Inferior parietal cortex (tissue), 1 donor: ENCODE data around the gene TRAPPC5.

ENCODE experiments used
- DNase-seq: peaks from one replicate; pipeline ENCODE4 v3.0.0-alpha.2; 2016; ENCODE audit errors: extremely low spot score

Gene TRAPPC5

GRCh38 chr19:7645656-7646425, 34.8 kb upstream of the TRAPPC5 start:
- no peak for DNase-seq

- DNase-seq: no peak
These were observed 34.3 kb upstream of the TRAPPC5 start for GRCh38 chr19:7646426-7646700.

- DNase-seq: no peak
These were observed 33.5 kb upstream of the TRAPPC5 start for GRCh38 chr19:7647156-7647555.

GRCh38 chr19:7648265-7649014, 32.2 kb upstream of the TRAPPC5 start:
- DNase-seq: no peak

GRCh38 chr19:7650148-7650547, 30.5 kb upstream of the TRAPPC5 start:
- no peak for DNase-seq

- DNase-seq: peak; percentile 89
These were observed 28.5 kb upstream of the TRAPPC5 start for GRCh38 chr19:7652061-7652641.

GRCh38 chr19:7654401-7654800, 26.2 kb upstream of the TRAPPC5 start:
- DNase-seq: no peak

GRCh38 chr19:7655581-7655980, 25.1 kb upstream of the TRAPPC5 start:
- no peak for DNase-seq

GRCh38 chr19:7657131-7657751, 23.4 kb upstream of the TRAPPC5 start:
- DNase-seq: no peak

GRCh38 chr19:7658219-7658686, 22.4 kb upstream of the TRAPPC5 start:
- DNase-seq: peak; percentile 53

- DNase-seq: no peak
These were observed 18.7 kb upstream of the TRAPPC5 start for GRCh38 chr19:7661744-7662538.

- DNase-seq: no peak
These were observed 18.0 kb upstream of the TRAPPC5 start for GRCh38 chr19:7662657-7663056.

- no peak for DNase-seq
These were observed 16.9 kb upstream of the TRAPPC5 start for GRCh38 chr19:7663706-7664105.

- peak; percentile 68 for DNase-seq
These were observed 15.6 kb upstream of the TRAPPC5 start for GRCh38 chr19:7665076-7665475.

GRCh38 chr19:7668842-7669241, 11.8 kb upstream of the TRAPPC5 start, which contains the start of gene RETN:
TSS of gene RETN (plus strand) at chr19:7669049. CDS start at chr19:7669327, 278 bp downstream.
- DNase-seq: no peak

GRCh38 chr19:7669641-7670040, 11.0 kb upstream of the TRAPPC5 start:
- DNase-seq: no peak

- DNase-seq: peak; percentile 17
These were observed 10.4 kb upstream of the TRAPPC5 start for GRCh38 chr19:7670150-7670783.

GRCh38 chr19:7670790-7671189, 9.8 kb upstream of the TRAPPC5 start:
- no peak for DNase-seq

- DNase-seq: no peak
These were observed 8.1 kb upstream of the TRAPPC5 start for GRCh38 chr19:7672522-7672921.

- DNase-seq: peak; percentile 35
These were observed 6.3 kb upstream of the TRAPPC5 start for GRCh38 chr19:7674010-7675005.
